HG03457 (cell line): ENCODE data around the gene ZBTB46.
"Not testable (repeated sequence)": the region's sequence is repeated elsewhere in the genome, so short reads cannot be mapped to it uniquely, and the experiment has no call there.

Source experiments
- ATAC-seq: cut with Tn5 transposase; IDR thresholded peaks from one replicate; pipeline ENCODE4 v1.9.1; 2021; ENCODE audit warnings: moderate number of reproducible peaks; ENCODE audit not compliant: unreplicated experiment

Gene ZBTB46, protein sequence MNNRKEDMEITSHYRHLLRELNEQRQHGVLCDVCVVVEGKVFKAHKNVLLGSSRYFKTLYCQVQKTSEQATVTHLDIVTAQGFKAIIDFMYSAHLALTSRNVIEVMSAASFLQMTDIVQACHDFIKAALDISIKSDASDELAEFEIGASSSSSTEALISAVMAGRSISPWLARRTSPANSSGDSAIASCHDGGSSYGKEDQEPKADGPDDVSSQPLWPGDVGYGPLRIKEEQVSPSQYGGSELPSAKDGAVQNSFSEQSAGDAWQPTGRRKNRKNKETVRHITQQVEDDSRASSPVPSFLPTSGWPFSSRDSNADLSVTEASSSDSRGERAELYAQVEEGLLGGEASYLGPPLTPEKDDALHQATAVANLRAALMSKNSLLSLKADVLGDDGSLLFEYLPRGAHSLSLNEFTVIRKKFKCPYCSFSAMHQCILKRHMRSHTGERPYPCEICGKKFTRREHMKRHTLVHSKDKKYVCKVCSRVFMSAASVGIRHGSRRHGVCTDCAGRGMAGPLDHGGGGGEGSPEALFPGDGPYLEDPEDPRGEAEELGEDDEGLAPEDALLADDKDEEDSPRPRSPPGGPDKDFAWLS

DNA sequence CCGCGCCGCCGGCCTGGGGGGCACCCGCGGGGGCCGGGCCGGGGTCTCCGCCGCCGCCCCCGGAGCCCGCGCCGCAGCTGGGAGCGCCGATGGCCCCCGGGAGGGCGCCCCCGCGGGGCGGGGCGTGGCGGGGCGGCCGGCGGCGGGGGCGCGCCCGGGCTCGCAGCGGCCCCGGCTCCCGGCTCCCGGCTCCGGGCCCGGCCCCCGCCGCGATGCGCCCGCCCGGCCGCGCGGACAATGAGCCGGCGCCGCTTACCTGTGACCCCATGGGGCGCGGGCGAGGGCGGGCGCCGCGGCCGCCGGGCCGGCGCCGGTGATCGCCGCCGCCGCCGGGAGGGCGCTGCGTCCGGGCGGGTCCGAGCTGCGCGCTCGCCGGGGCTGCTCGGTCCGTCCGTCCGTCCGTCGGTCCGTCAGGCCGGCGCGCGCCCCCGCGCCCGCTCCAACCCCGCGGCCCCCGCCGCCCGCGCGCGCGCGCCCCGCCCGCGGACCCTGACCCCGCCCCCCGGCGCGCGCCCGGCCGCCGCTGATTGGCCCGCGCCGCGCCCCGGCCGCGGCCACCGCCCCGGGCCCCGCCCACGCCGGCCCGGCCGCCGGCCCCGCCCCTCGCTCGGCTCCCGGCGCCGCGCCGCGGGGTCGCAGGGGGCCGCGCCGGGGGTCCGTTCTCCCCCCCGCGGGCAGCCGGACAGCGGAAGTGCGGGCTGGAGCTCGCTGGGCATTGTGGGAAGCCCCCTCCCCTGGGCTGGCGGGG lies at the start of gene ZBTB46:
TSS of gene ZBTB46 (minus strand) at position 424 of the 748 bp plus-strand sequence. CDS start 40,507 bp downstream, outside the sequence.
- no peak for ATAC-seq

DNA sequence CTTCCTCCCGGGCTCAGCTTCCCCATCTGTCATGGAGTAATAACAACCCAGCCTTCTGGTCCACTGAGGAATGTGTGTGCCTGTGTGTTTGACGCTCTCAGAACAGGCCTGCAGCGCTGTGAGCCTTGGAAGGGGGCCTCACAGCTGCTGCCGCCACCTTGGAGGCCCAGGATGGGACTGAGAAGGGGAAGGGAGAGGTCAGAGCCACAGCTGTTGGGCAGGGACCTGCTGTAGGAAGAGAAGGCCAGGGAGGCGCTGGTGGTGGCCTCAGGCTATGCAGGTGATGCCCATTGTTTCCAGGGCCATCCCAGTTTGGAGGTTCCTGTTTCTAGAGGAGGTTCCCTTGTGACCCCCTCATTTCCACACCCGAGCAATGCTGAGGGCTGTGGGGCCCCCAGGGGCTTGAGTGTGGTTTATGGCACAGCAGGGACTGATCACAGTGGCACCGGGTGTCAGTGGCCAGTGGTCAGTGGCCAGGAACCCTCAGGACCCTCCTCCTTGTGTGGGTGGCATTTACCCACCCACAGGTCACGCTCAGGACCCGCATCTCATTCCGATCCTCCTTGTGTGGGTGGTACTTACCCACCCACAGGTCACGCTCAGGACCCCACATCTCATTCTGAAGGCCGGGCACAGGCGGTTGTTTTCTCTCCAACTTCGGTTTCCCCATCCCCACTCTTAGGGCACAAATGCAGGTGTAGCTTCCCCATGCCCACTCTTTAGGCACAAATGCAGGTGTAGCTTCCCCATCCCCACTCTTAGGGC lies 48.0 kb upstream of the ZBTB46 start:
- no peak for ATAC-seq

DNA sequence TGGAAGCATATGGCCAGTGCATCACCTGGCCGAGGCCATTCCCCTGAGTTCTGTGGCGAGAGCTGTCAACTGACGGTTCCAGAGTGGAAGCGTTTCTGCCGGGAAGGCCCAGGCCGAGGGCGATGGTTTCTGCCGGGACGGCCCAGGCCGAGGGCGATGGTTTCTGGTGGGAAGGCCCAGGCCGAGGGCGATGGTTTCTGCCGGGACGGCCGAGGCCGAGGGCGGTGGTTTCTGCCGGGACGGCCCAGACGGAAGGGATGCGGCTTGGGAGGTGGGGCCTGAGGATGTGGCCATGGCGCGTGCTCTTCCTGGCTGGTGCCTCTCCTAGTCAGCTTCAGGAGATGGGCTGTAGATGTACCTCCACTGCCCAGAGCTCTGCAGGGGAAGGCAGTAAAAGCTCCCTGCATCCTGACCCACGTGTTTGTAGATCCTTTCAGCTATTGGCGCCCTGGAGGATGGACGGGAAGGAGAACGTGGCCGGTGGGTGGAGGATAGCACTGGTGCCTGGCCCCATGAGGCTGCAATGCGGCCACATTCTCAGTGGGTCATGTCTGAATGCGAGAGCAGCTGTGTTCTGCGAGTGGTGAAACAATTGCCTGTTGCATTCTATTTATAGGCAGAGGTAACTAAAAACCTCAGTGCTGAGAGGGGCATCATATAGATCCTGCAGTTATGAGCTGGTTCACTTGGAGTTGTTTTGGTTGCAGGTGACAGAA lies 46.8 kb upstream of the ZBTB46 start:
- ATAC-seq = no peak

DNA sequence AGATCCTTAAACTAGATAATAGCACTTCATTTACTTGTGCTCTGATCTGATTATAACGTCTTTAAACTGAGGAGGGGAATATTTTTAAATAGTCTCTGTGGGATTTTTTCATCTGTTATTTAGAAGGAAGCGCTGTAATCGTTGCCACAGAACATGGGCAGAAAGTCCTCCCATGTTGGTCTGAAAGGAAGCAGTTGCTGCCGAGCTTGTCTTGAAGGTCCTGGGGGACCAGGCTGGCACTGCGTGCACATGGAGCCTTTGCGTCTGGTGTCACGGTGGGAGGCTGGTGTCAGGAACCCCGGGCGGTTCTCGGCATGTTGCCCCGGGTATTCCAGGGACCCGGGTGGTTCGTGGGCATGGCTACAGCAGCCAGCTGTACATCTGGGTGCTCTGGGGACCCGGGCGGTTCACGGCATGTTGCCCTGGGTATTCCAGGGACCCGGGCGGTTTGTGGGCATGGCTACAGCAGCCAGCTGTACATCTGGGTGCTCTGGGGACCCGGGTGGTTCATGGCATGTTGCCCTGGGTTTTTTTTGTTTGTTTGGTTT lies 45.5 kb upstream of the ZBTB46 start:
- ATAC-seq = no peak

DNA sequence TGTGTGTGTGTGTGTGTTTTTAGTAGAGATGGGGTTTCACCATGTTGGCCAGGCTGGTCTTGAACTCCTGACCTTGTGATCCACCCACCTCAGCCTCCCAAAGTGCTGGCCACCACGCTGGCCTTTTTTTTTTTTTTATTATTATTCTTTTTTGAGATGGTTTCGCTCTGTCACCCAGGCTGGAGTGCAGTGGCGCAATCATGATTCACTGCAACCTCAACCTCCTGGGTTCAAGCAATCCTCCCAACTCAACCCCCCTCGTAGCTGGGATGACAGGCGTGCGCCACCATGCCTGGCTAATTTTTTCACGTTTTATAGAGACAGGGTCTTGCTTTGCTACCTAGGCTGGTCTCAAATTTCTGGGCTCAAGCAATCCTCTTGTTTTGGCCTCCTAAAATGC lies 43.2 kb upstream of the ZBTB46 start:
- ATAC-seq = not testable (repeated sequence)

DNA sequence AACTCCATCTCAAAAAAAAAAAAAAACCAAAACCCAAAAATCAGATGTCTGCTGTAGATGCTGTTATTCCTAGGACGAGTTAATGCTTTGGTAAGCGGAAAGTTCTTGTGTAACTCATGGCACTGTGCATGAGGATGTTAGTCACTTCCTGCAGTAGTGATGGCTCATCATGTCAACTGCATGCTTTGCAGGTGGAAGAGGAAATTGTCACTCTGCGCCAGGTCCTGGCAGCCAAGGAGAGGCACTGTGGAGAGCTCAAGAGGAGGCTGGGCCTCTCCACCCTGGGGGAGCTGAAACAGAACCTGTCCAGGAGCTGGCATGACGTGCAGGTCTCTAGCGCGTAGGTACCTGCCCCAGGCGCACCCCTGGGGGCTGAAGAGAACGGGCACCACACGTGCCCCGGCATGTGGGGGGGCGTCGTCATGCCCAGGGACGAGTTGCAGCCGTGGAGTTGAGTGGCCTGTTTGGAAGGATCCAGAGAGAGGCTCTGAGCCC lies 42.5 kb upstream of the ZBTB46 start:
- ATAC-seq = no peak

GRCh38 chr20:63868264-63868663 lies 37.2 kb upstream of the ZBTB46 start:
- ATAC-seq = no peak

DNA sequence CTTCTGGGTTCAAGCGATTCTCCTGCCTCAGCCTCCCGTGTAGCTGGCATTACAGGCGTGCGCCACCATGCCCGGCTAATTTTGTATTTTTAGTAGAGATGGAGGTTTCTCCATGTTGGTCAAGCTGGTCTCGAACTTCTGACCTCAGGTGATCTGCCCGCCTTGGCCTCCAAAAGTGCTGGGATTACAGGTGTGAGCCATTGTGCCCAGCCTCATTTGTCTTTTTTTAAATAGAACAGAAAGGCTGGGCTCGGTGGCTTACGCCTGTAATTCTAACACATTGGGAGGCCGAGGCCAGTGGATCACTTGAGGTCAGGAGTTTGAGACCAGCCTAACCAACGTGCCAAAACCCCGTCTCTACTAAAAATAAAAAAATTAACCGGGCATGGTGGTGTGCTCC lies 36.0 kb upstream of the ZBTB46 start:
- ATAC-seq = not testable (repeated sequence)

GRCh38 chr20:63864978-63865640 lies 34.0 kb upstream of the ZBTB46 start, which contains the start of gene TPD52L2:
TSS of gene TPD52L2 (plus strand) at chr20:63865270. CDS start at chr20:63865366, 96 bp downstream.
- peak; percentile 50 for ATAC-seq

- ATAC-seq = peak; percentile 1
Observed at GRCh38 chr20:63864545-63864977, 33.5 kb upstream of the ZBTB46 start.

- ATAC-seq = peak; percentile 50
Observed at GRCh38 chr20:63863798-63864544, 32.9 kb upstream of the ZBTB46 start.

- no peak for ATAC-seq
Observed at GRCh38 chr20:63863021-63863797, 32.1 kb upstream of the ZBTB46 start.

DNA sequence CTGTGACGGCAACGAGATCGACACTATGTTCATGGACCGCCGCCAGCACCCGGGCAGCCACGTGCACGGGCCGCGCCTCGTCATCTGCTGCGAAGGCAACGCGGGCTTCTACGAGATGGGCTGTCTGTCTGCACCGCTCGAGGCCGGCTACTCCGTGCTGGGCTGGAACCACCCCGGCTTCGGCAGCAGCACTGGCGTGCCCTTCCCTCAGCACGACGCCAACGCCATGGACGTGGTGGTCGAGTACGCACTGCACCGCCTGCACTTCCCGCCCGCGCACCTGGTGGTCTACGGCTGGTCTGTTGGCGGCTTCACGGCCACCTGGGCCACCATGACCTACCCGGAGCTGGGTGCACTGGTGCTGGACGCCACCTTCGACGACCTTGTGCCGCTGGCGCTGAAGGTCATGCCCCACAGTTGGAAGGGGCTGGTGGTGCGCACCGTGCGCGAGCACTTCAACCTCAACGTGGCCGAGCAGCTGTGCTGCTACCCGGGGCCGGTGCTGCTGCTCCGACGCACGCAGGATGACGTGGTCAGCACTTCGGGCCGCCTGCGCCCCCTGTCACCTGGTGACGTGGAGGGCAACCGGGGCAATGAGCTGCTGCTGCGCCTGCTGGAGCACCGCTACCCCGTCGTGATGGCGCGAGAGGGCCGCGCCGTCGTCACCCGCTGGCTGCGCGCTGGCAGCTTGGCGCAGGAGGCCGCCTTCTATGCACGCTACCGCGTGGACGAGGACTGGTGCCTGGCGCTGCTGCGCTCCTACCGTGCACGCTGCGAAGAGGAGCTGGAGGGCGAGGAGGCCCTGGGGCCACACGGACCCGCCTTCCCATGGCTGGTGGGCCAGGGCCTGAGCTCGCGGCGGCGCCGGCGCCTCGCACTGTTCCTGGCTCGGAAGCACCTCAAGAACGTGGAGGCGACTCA lies 31.2 kb upstream of the ZBTB46 start:
- ATAC-seq = no peak

DNA sequence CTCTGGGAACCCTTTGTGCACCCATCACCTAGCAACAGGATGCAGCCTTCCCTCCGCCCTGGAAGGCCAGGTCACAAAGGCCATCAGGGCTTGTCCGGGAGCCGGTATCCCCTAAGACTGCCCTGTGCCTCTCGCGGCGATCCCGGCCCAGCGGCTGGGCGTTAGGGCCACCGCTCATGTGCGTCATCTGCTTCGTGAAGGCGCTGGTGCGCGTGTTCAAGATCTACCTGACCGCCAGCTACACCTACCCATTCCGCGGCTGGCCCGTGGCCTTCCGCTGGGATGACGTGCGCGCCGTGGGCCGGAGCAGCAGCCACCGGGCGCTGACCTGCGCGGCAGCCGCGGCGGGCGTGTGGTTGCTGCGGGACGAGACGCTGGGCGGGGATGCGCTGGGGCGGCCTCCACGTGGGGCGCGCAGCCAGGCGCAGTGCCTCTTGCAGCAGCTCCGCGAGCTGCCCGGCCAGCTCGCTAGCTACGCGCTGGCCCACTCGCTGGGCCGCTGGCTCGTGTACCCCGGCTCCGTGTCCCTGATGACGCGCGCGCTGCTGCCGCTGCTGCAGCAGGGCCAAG lies 30.4 kb upstream of the ZBTB46 start, which contains the start of gene ABHD16B:
TSS of gene ABHD16B (plus strand) at position 134 of the 570 bp plus-strand sequence. CDS start at position 177, 43 bp downstream.
- ATAC-seq = no peak

- no peak for ATAC-seq
Observed at GRCh38 chr20:63860325-63861051, 29.4 kb upstream of the ZBTB46 start.
